HepG2 (cell line): Measurements from ENCODE around the gene DLG3. TPM values are rescaled to one million over a fixed set of nuclear protein-coding genes. Genes with fewer than 3 reads are reported as not detected.

ENCODE experiments used
- ATAC-seq: fragments of 200-7000 bp; cut with Tn5 transposase; 3 replicates; pipeline ENCODE4 v1.9.1; 2020; ENCODE audit warnings: mild to moderate bottlenecking, moderate library complexity
- BruUV-seq: library from RNA; stranded (reverse); fragments of 400-500 nt; replicated peaks from 2 replicates; lab custom pipeline; 2021; lab: Mats Ljungman, UMichigan
- CTCF ChIA-PET: fragments of 300-600 bp; formaldehyde crosslinking; extraction: SDS; loops from one replicate; lab custom pipeline; 2021; ENCODE audit warnings: low total read pairs, inconsistent platforms, low intra/inter-chr PET ratio; lab: Yijun Ruan, JAX
- POLR2A ChIA-PET: fragments of 350-600 bp; sonication (Branson Sonifier 250); formaldehyde crosslinking; loops from one replicate; lab custom pipeline; 2020; ENCODE audit warnings: antibody characterized with exemption, inconsistent platforms; lab: Yijun Ruan, JAX
- DNase-seq: peaks from one replicate; pipeline ENCODE4 v3.0.0-alpha.2; 2015; ENCODE audit warnings: low spot score
- FAIRE-seq: peaks from 3 replicates; lab custom pipeline; 2011; peaks lifted over from hg19 to GRCh38; lab: Jason Lieb, UNC
- H2AFZ ChIP-seq: one replicate; pipeline ENCODE4 v1.6.1; 2011; ENCODE audit warnings: low read length, inconsistent platforms
- H3K27ac ChIP-seq: fragments of 300-600 bp; 3 replicates; pipeline ENCODE4 v1.8.0; 2011; ENCODE audit warnings: mixed run types, mild to moderate bottlenecking, mixed read lengths, low read length, inconsistent platforms; ENCODE audit not compliant: insufficient read depth; ENCODE audit errors: extremely low read length
- H3K27me3 ChIP-seq, 2 experiments: fragments of 200-600 bp in 1 of 2; 2 replicates in 1 of 2; 3 replicates in 1 of 2; pipeline versions ENCODE4 v1.6.0 to v1.8.0; 2011; ENCODE audit warnings: low read length in 2 of 2, mild to moderate bottlenecking in 2 of 2, moderate library complexity in 2 of 2, inconsistent platforms in 1 of 2; ENCODE audit not compliant: insufficient read depth in 2 of 2, control insufficient read depth in 1 of 2
- H3K36me3 ChIP-seq, 2 experiments: fragments of 200-600 bp in 1 of 2; replicated peaks in 1 of 2; 2 replicates in 1 of 2; 3 replicates in 1 of 2; pipeline versions ENCODE4 v1.5.1 to v1.8.0; 2011; ENCODE audit warnings: low read length in 2 of 2, inconsistent platforms in 1 of 2; ENCODE audit not compliant: insufficient read depth in 2 of 2, control insufficient read depth in 1 of 2
- H3K4me1 ChIP-seq: 2 replicates; pipeline ENCODE4 v1.5.1; 2012; ENCODE audit warnings: low read length, inconsistent platforms; ENCODE audit not compliant: insufficient read depth
- H3K4me2 ChIP-seq: 2 replicates; pipeline ENCODE4 v1.6.0; 2011; ENCODE audit warnings: low read depth, low read length, inconsistent platforms
- H3K4me3 ChIP-seq, 3 experiments: fragments of 200-600 bp in 1 of 3; sonication (generic), shearing (Covaris generic) in 1 of 3; replicated peaks in 1 of 3; 2 replicates each; pipeline ENCODE4 v1.5.1; 2011 to 2016; ENCODE audit warnings: low read length in 3 of 3, inconsistent platforms in 2 of 3, low read depth in 2 of 3, mild to moderate bottlenecking in 2 of 3, control low read depth in 1 of 3, mixed read lengths in 1 of 3; ENCODE audit not compliant: insufficient read depth in 1 of 3
- H3K79me2 ChIP-seq: one replicate; pipeline ENCODE4 v1.6.1; 2011; ENCODE audit warnings: low read length, inconsistent platforms; ENCODE audit not compliant: insufficient read depth
- H3K9ac ChIP-seq: 2 replicates; pipeline ENCODE4 v1.6.0; 2011; ENCODE audit warnings: mild to moderate bottlenecking, low read depth, low read length, inconsistent platforms; ENCODE audit not compliant: insufficient read depth
- H3K9me3 ChIP-seq: 2 replicates; pipeline ENCODE4 v1.5.1; 2012; ENCODE audit warnings: mild to moderate bottlenecking, low read length
- H4K20me1 ChIP-seq: 2 replicates; pipeline ENCODE4 v1.6.0; 2011; ENCODE audit warnings: inconsistent platforms, mild to moderate bottlenecking, low read length, moderate library complexity; ENCODE audit not compliant: insufficient read depth
- CERS6 ChIP-seq: sonication (generic); formaldehyde crosslinking; IDR thresholded peaks from 2 replicates; pipeline ENCODE4 v1.5.0; 2020; ENCODE audit warnings: missing genetic modification reagents
- FOSL1 ChIP-seq: sonication (generic); formaldehyde crosslinking; IDR thresholded peaks from 2 replicates; pipeline ENCODE4 v1.9.0; 2021; ENCODE audit warnings: missing genetic modification reagents, borderline replicate concordance
- HINFP ChIP-seq: sonication (generic); formaldehyde crosslinking; IDR thresholded peaks from 2 replicates; pipeline ENCODE4 v1.4.0; 2020; ENCODE audit warnings: low read depth, mild to moderate bottlenecking, missing genetic modification reagents
- IKZF5 ChIP-seq: IDR thresholded peaks from 2 replicates; pipeline ENCODE4 v1.6.1; 2018; ENCODE audit warnings: missing genetic modification reagents, mild to moderate bottlenecking, missing compliant biosample characterization
- NAIF1 ChIP-seq: sonication (generic); formaldehyde crosslinking; IDR thresholded peaks from 2 replicates; pipeline ENCODE4 v1.5.0; 2020; ENCODE audit warnings: mild to moderate bottlenecking, missing genetic modification reagents, borderline replicate concordance
- NFAT5 ChIP-seq: sonication (generic); formaldehyde crosslinking; IDR thresholded peaks from 2 replicates; pipeline ENCODE4 v1.4.0; 2020; ENCODE audit warnings: missing genetic modification reagents
- PRDM4 ChIP-seq: sonication (generic); formaldehyde crosslinking; IDR thresholded peaks from 2 replicates; pipeline ENCODE4 v1.9.0; 2021; ENCODE audit warnings: missing genetic modification reagents, borderline replicate concordance
- ZFP36L2 ChIP-seq: sonication (generic); formaldehyde crosslinking; IDR thresholded peaks from 2 replicates; pipeline ENCODE4 v1.4.0; 2020; ENCODE audit warnings: missing genetic modification reagents
- ZNF205 ChIP-seq: IDR thresholded peaks from 2 replicates; pipeline ENCODE4 v1.6.1; 2018; ENCODE audit warnings: missing biosample characterization, missing genetic modification reagents
- ZNF253 ChIP-seq: sonication (generic); formaldehyde crosslinking; IDR thresholded peaks from 2 replicates; pipeline ENCODE4 v1.8.0; 2022; ENCODE audit warnings: mild to moderate bottlenecking, missing genetic modification reagents, borderline replicate concordance
- ZNF704 ChIP-seq: sonication (generic); formaldehyde crosslinking; IDR thresholded peaks from 2 replicates; pipeline ENCODE4 v1.8.1; 2023; ENCODE audit warnings: mild to moderate bottlenecking, inconsistent platforms, moderate library complexity, missing genetic modification reagents, borderline replicate concordance
- WGBS: methylation state at CpG from one replicate; pipeline ENCODE4 v1.1.6; 2017; ENCODE audit warnings: low lambda C conversion rate; 5-methylcytosine and 5-hydroxymethylcytosine counted together
- in situ Hi-C: cut with HindIII; loops from 2 replicates; pipeline ENCODE4 v1.10.0; 2017; ENCODE audit warnings: low pct_unique_long_range_greater_than_20kb; ENCODE audit not compliant: extremely low pct_ligation_motif_present
- intact Hi-C: fragments of 100-400 bp; cut with micrococcal nuclease; formaldehyde crosslinking; loops from one replicate; pipeline ENCODE4 v1.10.0; 2022; ENCODE audit not compliant: unreplicated experiment
- polyA plus RNA-seq, 8 experiments: library from polyadenylated mRNA; depleted of rRNA in 3 of 8; stranded (reverse) in 7 of 8; unstranded in 1 of 8; fragments of >200 nt; fragmentation: Illumina TruSeq in 4 of 8; extraction: Trizol in 4 of 8; gene quantifications; 2 replicates each; pipeline versions ENCODE4 v1.2.1 to v1.2.3, GENCODE V29; 2011 to 2016; ENCODE audit warnings: low read depth in 4 of 8, missing spikeins in 1 of 8, mixed read lengths in 1 of 8; ENCODE audit not compliant: insufficient read depth in 1 of 8
- total RNA-seq, 5 experiments: library from RNA; depleted of rRNA; stranded (reverse); fragments of >200 nt; fragmentation: Illumina TruSeq; extraction: Trizol; gene quantifications; 2 replicates each; pipeline ENCODE4 v1.2.3, GENCODE V29; 2016; ENCODE audit warnings: low read depth in 1 of 5

The DLG3 gene
- total and polyA plus RNA-seq, 2 of the 13 experiments (the other 11 are each of a cell fraction or from before 2014, with no cell fraction given), result 9.9 to 19.4 TPM

- Histone ChIP-seq H4K20me1 (no peaks in the 10 kb centered on the region), H3K27ac (no peak overlapping the region), H3K4me3 (no peak overlapping the region), H3K79me2 (no peaks in the 10 kb centered on the region), H3K9me3 (no peaks in the 10 kb centered on the region), H3K4me2 (no peak overlapping the region), H3K27me3 (no peaks in the 10 kb centered on the region), H3K36me3 (no peaks in the 10 kb centered on the region), H2AFZ (no peak overlapping the region), H3K9ac (no peak overlapping the region), H3K4me1 (peaks cover 18% of the 10 kb centered on the region)
- ATAC-seq (no peak), FAIRE-seq (no peak), DNase-seq (no peak)
- BruUV-seq, result no TSS peak
- intact Hi-C loops (loop anchor here (10.0 kb wide), 1 partner anchor 237 kb away; no protein-coding TSS in a partner anchor), in situ Hi-C loops (no loop called here)
- POLR2A ChIA-PET, result no interaction called here
- CTCF ChIA-PET, result no interaction called here
- WGBS, result 9% methylated on average over 1 of the region's 2 CpGs
- TF ChIP-seq FOSL1 (CRISPR knock-in tag) (no peak), ZNF704 (CRISPR knock-in tag) (no peak), ZNF205 (no peak), PRDM4 (CRISPR knock-in tag) (no peak), HINFP (CRISPR knock-in tag) (no peak), NFAT5 (no peak), ZNF253 (CRISPR knock-in tag) (no peak), ZFP36L2 (CRISPR knock-in tag) (no peak), NAIF1 (CRISPR knock-in tag) (no peak), IKZF5 (no peak), CERS6 (CRISPR knock-in tag) (no peak)
These were observed 17.3 kb upstream of the DLG3 start for GRCh38 chrX:70427365-70427764.
